T-cell (primary cell): ENCODE results near the gene SUGCT. TPM values are rescaled to one million over a fixed set of nuclear protein-coding genes. Genes with fewer than 3 reads are reported as not detected.

Experiments
- ATAC-seq, 4 experiments: fragments of 200-7000 bp in 3 of 4; fragments of 150-1000 bp in 1 of 4; cut with Tn5 transposase; replicated peaks in 1 of 4; 1 replicate in 3 of 4; 2 replicates in 1 of 4; pipeline ENCODE4 v1.10.0; 2021; ENCODE audit warnings: moderate library complexity in 3 of 4, mild to moderate bottlenecking in 2 of 4, moderate number of reproducible peaks in 1 of 4
- CTCF ChIA-PET, 2 donors: fragments of 300-600 bp; sonication (Branson Sonifier 250); formaldehyde crosslinking; loops; one replicate each; lab custom pipeline; 2022; ENCODE audit warnings: antibody characterized with exemption in 2 of 2; lab: Charles Lee
- POLR2A ChIA-PET, 2 donors: fragments of 300-600 bp; sonication (Branson Sonifier 250); formaldehyde crosslinking; loops; one replicate each; lab custom pipeline; 2022; ENCODE audit warnings: antibody characterized with exemption in 2 of 2; lab: Charles Lee
- DNase-seq, 35 experiments: peaks; one replicate each; pipeline versions ENCODE4 v3.0.0 to v3.0.0-alpha.2; 2013 to 2023
- H3K27ac ChIP-seq: one replicate; pipeline ENCODE4 v1.5.1; 2013; ENCODE audit warnings: low read length
- H3K27me3 ChIP-seq, 2 experiments: replicated peaks in 1 of 2; 1 replicate in 1 of 2; 2 replicates in 1 of 2; pipeline versions ENCODE4 v1.6.1 to v1.7.0; 2013; ENCODE audit warnings: low read length in 1 of 2, mixed read lengths in 1 of 2; ENCODE audit not compliant: control insufficient read depth in 2 of 2, insufficient read depth in 2 of 2; ENCODE audit errors: extremely low read depth in 1 of 2
- H3K36me3 ChIP-seq, 2 donors: 1 replicate in 1 of 2; 2 replicates in 1 of 2; pipeline versions ENCODE4 v1.6.1 to v1.7.0; 2013; ENCODE audit warnings: low read length in 1 of 2; ENCODE audit not compliant: control insufficient read depth in 2 of 2, insufficient read depth in 1 of 2; ENCODE audit errors: extremely low read depth in 1 of 2
- H3K4me1 ChIP-seq, 2 experiments: 1 replicate in 1 of 2; 2 replicates in 1 of 2; pipeline versions ENCODE4 v1.6.1 to v1.7.0; 2013; ENCODE audit warnings: low read length in 2 of 2, mixed read lengths in 1 of 2; ENCODE audit not compliant: insufficient read depth in 2 of 2, control insufficient read depth in 1 of 2; ENCODE audit errors: extremely low read depth in 1 of 2
- H3K4me3 ChIP-seq, 2 donors: 1 replicate in 1 of 2; 2 replicates in 1 of 2; pipeline versions ENCODE4 v1.5.1 to v1.7.0; 2013; ENCODE audit warnings: mild to moderate bottlenecking in 2 of 2, low read length in 1 of 2, moderate library complexity in 1 of 2; ENCODE audit not compliant: control insufficient read depth in 1 of 2; ENCODE audit errors: extremely low read depth in 1 of 2
- H3K9me3 ChIP-seq: 2 replicates; pipeline ENCODE4 v1.7.0; 2013
- H3K27ac Mint-ChIP-seq, 2 donors: one replicate each; pipeline ENCODE4 v1.8.0; 2020 to 2021; ENCODE audit warnings: mild to moderate bottlenecking in 2 of 2, mixed read lengths in 2 of 2
- H3K27me3 Mint-ChIP-seq, 2 donors: one replicate each; pipeline ENCODE4 v1.8.0; 2021 to 2022; ENCODE audit warnings: mixed read lengths in 2 of 2
- H3K36me3 Mint-ChIP-seq: one replicate; pipeline ENCODE4 v1.8.0; 2021; ENCODE audit warnings: mixed read lengths
- H3K4me1 Mint-ChIP-seq, 3 donors: one replicate each; pipeline ENCODE4 v1.8.0; 2020 to 2022; ENCODE audit warnings: mixed read lengths in 3 of 3, mild to moderate bottlenecking in 1 of 3
- H3K4me3 Mint-ChIP-seq, 3 donors: one replicate each; pipeline ENCODE4 v1.8.0; 2020 to 2022; ENCODE audit warnings: mild to moderate bottlenecking in 3 of 3, mixed read lengths in 3 of 3, moderate library complexity in 3 of 3
- H3K9me3 Mint-ChIP-seq, 3 donors: one replicate each; pipeline ENCODE4 v1.8.0; 2020 to 2022; ENCODE audit warnings: mixed read lengths in 3 of 3
- WGBS: methylation state at CpG from one replicate; pipeline ENCODE4 v1.1.5; 2013; ENCODE audit warnings: missing lambda C conversion rate; ENCODE audit not compliant: insufficient coverage; 5-methylcytosine and 5-hydroxymethylcytosine counted together
- total RNA-seq, 35 experiments: library from RNA in 6 of 35; stranded (reverse) in 6 of 35; fragments of 120-200 nt in 1 of 35; gene quantifications; one replicate each; pipeline versions ENCODE4 v1.2.1 to v1.2.4 and lab custom pipeline; 2013 to 2026

SUGCT gene
- total RNA-seq, 5 donors from 2014 or later (not counting 1 experiment from before 2014, with no cell fraction given), result 1.3 to 3.1 (median 2.3) TPM

DNA sequence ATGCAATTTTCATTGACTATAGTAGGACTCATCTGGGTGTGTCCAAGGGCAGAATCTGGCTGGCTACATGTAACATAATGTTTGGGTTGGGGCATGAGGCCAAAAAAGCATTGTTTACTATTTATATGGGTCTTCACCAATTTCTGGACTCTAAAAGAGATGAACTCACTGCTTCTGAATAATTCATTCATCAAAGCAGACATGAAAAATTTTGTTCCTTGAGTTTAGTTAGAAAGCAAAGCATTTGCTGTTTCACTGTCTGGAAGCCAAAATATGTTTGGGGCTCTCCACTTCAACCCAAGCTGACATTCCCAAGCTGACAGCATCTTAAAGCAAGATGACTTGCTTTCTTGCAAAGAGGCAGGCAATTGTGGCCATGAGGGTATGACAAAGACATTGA lies 670.6 kb downstream of the SUGCT start:
- H3K36me3 ChIP-seq, result no peaks in the 10 kb centered on the region
- no peaks in the 10 kb centered on the region for H3K27me3 ChIP-seq
- CTCF ChIA-PET, result no interaction called here
- no peak overlapping the region for H3K27ac ChIP-seq
- no peaks in the 10 kb centered on the region for H3K4me1 ChIP-seq
- Mint-ChIP-seq H3K27ac (no peak overlapping the region), H3K36me3 (no peaks in the 10 kb centered on the region), H3K27me3 (no peaks in the 10 kb centered on the region), H3K4me3 (no peak overlapping the region), H3K9me3 (peaks cover 0 to 2% (median 0%) of the 10 kb centered on the region in 3 donors), H3K4me1 (no peaks in the 10 kb centered on the region)
- DNase-seq (no peak), ATAC-seq (no peak)
- H3K9me3 ChIP-seq, result no peaks in the 10 kb centered on the region
- no peak overlapping the region for H3K4me3 ChIP-seq
- POLR2A ChIA-PET, result no interaction called here

DNA sequence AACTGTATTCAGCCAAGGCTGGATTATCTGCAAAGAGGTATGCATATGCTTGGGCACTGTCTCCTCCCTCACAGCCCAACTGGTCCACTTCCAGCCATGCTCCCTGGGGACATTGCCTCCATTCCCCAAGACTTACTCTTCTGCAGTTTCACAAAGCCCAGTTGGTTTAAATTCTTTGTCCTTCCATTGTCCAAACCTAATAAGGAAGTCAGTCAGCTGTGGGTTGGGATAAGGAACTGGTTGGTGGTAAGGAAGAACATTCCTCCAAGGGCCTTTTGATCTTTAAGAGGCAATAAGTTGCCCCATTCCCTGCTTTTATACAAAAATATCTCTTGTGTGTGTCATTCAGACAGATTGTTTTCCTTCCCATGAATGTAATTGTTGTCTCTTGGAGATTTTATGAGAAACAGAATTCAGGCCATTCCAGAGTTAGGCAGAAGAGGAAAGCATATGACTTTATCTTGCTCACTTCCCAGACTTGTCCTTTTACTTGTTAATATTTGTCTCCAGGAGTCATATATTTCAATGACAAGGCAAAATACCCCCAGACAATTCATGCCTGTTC lies 673.7 kb downstream of the SUGCT start:
- Histone ChIP-seq H3K4me1 (no peaks in the 10 kb centered on the region), H3K4me3 (no peak overlapping the region), H3K9me3 (no peaks in the 10 kb centered on the region), H3K36me3 (no peaks in the 10 kb centered on the region), H3K27me3 (no peaks in the 10 kb centered on the region), H3K27ac (no peak overlapping the region)
- DNase-seq (no peak), ATAC-seq (no peak)
- ChIA-PET POLR2A (no interaction called here), CTCF (no interaction called here)
- no peak overlapping the region for H3K4me3 Mint-ChIP-seq
- no peak overlapping the region for H3K27ac Mint-ChIP-seq
- H3K9me3 Mint-ChIP-seq, result peaks cover 15 to 26% (median 16%) of the 10 kb centered on the region in 3 donors
- no peaks in the 10 kb centered on the region for H3K27me3 Mint-ChIP-seq
- H3K36me3 Mint-ChIP-seq, result no peaks in the 10 kb centered on the region
- H3K4me1 Mint-ChIP-seq, result no peaks in the 10 kb centered on the region

DNA sequence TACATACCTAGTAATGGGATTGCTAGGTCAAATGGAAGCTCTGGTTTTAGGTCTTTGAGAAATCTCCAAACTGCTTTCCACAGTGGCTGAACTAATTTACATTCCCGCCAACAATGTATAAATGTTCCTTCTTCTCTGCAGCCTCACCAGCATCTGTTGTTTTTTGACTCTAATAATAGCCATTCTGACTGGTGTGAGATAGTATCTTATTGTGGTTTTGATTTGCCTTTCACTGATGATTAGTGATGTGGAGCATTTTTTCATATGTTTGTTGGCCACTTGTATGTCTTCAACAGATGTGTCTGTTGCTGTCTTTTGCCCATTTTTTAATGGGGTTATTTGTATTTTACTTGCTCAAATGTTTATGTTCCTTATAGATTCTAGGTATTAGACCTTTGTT lies 675.5 kb downstream of the SUGCT start:
- H3K4me1 ChIP-seq, result no peaks in the 10 kb centered on the region
- no peak overlapping the region for H3K4me3 ChIP-seq
- CTCF ChIA-PET, result no interaction called here
- H3K27ac ChIP-seq, result no peak overlapping the region
- H3K36me3 ChIP-seq, result no peaks in the 10 kb centered on the region
- H3K27me3 Mint-ChIP-seq, result no peaks in the 10 kb centered on the region
- H3K4me3 Mint-ChIP-seq, result no peak overlapping the region
- H3K36me3 Mint-ChIP-seq, result no peaks in the 10 kb centered on the region
- no peaks in the 10 kb centered on the region for H3K4me1 Mint-ChIP-seq
- no peak overlapping the region for H3K27ac Mint-ChIP-seq
- POLR2A ChIA-PET, result no interaction called here
- no peaks in the 10 kb centered on the region for H3K9me3 ChIP-seq
- no peaks in the 10 kb centered on the region for H3K27me3 ChIP-seq
- H3K9me3 Mint-ChIP-seq, result peaks cover 16 to 26% (median 18%) of the 10 kb centered on the region in 3 donors
- WGBS, result no CpG with 5 or more reads among the region's 1 CpG
- ATAC-seq, result no peak
- DNase-seq, result no peak

DNA sequence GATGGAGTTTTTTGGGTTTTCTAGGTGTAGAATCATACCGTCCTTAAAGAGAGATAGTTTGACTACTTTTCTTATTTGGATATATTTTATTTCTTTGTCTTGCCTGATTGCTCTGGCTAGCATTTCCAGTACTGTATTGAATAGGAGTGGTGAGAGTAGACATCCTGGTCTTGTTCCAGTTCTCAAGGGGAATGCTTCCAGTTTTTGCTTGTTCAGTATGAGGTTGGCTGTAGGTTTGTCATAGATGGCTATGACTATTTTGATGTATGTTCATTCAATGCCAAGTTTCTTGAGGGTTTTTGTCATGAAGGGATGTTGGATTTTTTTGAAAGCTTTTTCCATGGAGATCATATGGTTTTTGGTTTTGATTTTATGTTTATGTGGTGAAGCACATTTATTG lies 676.9 kb downstream of the SUGCT start:
- Mint-ChIP-seq H3K27me3 (no peaks in the 10 kb centered on the region), H3K27ac (no peak overlapping the region), H3K4me1 (no peaks in the 10 kb centered on the region), H3K9me3 (peaks cover 18 to 29% (median 22%) of the 10 kb centered on the region in 3 donors), H3K4me3 (no peak overlapping the region), H3K36me3 (no peaks in the 10 kb centered on the region)
- no peaks in the 10 kb centered on the region for H3K27me3 ChIP-seq
- H3K36me3 ChIP-seq, result no peaks in the 10 kb centered on the region
- H3K27ac ChIP-seq, result no peak overlapping the region
- DNase-seq (no peak), ATAC-seq (no peak)
- H3K4me1 ChIP-seq, result no peaks in the 10 kb centered on the region
- ChIA-PET CTCF (no interaction called here), POLR2A (no interaction called here)
- WGBS, result no CpG with 5 or more reads among the region's 1 CpG
- H3K9me3 ChIP-seq, result no peaks in the 10 kb centered on the region
- H3K4me3 ChIP-seq, result no peak overlapping the region

DNA sequence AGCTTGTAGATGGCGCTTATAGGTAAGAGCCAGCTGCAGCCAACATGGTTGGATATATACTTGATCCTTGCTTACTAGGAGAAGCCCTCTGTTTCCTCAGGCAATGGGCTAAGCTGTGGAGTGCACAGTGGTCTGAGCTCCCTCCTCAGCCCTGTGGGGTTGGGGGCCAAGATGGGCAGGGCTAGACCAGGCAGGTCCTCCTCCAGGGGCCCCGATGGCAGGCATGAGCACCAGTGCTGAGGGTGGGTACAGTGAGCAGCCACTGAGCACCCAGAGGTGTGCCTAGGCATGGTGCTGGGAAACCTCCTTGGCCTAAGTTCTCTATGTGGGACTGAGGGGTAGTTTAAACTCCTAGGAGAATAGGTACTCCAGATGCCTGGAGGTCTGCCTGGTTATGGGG lies 680.2 kb downstream of the SUGCT start:
- POLR2A ChIA-PET, result no interaction called here
- no peaks in the 10 kb centered on the region for H3K4me1 Mint-ChIP-seq
- H3K27ac Mint-ChIP-seq, result no peak overlapping the region

DNA sequence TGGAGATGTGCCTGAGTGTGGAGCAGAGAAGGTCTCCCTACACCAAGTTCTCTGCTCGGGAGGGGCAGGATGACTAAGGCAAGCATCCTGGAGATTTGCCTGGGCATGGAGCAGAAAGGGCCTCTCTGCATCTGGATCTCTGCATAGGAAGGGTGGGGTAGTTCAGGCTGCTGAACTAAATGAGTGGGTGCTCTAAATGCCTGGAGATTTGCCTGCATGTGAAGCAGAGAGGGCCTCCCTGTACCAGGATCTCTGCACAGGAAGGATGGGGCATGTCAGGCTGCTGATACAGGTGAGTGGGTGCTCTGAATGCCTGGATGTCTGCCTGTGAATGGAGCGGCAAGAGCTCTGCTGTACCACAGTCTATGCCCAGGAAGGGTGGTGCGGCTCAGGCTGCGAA lies 680.7 kb downstream of the SUGCT start:
- no peaks in the 10 kb centered on the region for H3K4me1 Mint-ChIP-seq
- no peaks in the 10 kb centered on the region for H3K4me1 ChIP-seq
- no peaks in the 10 kb centered on the region for H3K9me3 ChIP-seq
- ATAC-seq (no peak), DNase-seq (no peak)
- WGBS, result 92% methylated on average over 2 of the region's 4 CpGs
- H3K4me3 ChIP-seq, result no peak overlapping the region
- H3K4me3 Mint-ChIP-seq, result no peak overlapping the region
- ChIA-PET CTCF (no interaction called here), POLR2A (no interaction called here)
- H3K27me3 Mint-ChIP-seq, result no peaks in the 10 kb centered on the region
- H3K9me3 Mint-ChIP-seq, result peaks cover 24 to 40% (median 31%) of the 10 kb centered on the region in 3 donors
- no peaks in the 10 kb centered on the region for H3K36me3 Mint-ChIP-seq
- no peaks in the 10 kb centered on the region for H3K36me3 ChIP-seq
- H3K27ac ChIP-seq, result no peak overlapping the region
- H3K27ac Mint-ChIP-seq, result no peak overlapping the region
- H3K27me3 ChIP-seq, result no peaks in the 10 kb centered on the region

More for the DNA sequence above, 680.2 kb downstream of the SUGCT start:
- no peak for ATAC-seq
- Mint-ChIP-seq H3K27me3 (no peaks in the 10 kb centered on the region), H3K4me3 (no peak overlapping the region), H3K9me3 (peaks cover 24 to 44% (median 31%) of the 10 kb centered on the region in 3 donors), H3K36me3 (no peaks in the 10 kb centered on the region)
- H3K36me3 ChIP-seq, result no peaks in the 10 kb centered on the region
- no peak for DNase-seq
- WGBS, result 86% methylated on average over 1 of the region's 2 CpGs
- CTCF ChIA-PET, result no interaction called here
- no peaks in the 10 kb centered on the region for H3K4me1 ChIP-seq
- no peak overlapping the region for H3K27ac ChIP-seq
- no peak overlapping the region for H3K4me3 ChIP-seq
- H3K9me3 ChIP-seq, result no peaks in the 10 kb centered on the region
- no peaks in the 10 kb centered on the region for H3K27me3 ChIP-seq

DNA sequence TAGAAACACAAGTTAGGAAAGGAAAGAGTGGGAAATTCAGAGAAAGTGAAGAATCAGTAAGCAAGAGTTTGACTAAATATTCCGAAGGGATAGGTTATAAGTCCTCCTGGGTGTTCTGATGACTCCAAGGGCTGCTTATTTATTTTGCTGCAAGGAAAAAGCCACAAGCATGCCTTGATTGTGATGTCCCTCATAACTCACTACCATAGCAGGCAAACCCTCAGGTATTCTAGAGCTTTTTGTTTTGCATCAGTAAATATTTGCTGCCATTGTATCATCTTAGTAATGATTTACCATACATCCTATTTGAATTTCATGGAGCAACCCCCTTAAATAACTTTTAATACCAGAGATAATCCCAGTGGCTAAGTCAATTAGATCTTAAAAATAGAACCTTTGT lies 688.1 kb downstream of the SUGCT start:
- Mint-ChIP-seq H3K9me3 (peaks cover 3 to 22% (median 11%) of the 10 kb centered on the region in 3 donors), H3K4me1 (no peaks in the 10 kb centered on the region), H3K4me3 (no peak overlapping the region), H3K27ac (no peak overlapping the region), H3K36me3 (no peaks in the 10 kb centered on the region), H3K27me3 (peaks cover 0 to 3% of the 10 kb centered on the region in 2 donors)
- ChIA-PET CTCF (interaction anchor here in 1 of 2 donors (0.6 kb wide), 1 partner anchor 12 kb away, joined by 3 read pairs; no protein-coding TSS in a partner anchor), POLR2A (no interaction called here)
- Histone ChIP-seq H3K36me3 (no peaks in the 10 kb centered on the region), H3K27me3 (no peaks in the 10 kb centered on the region), H3K27ac (no peak overlapping the region), H3K4me1 (no peaks in the 10 kb centered on the region), H3K9me3 (no peaks in the 10 kb centered on the region), H3K4me3 (no peak overlapping the region)
- ATAC-seq (no peak), DNase-seq (no peak)
- WGBS, result 100% methylated on average over 1 of the region's 1 CpG
